OCI-LY7 (cell line): ENCODE measurements around the gene C4orf51. TPM values are rescaled to one million over a fixed set of nuclear protein-coding genes. Genes with fewer than 3 reads are reported as not detected.

Experiments used
- BruUV-seq: library from RNA; stranded (reverse); fragments of 400-500 nt; replicated peaks from 2 replicates; lab custom pipeline; 2021; lab: Mats Ljungman, UMichigan
- CTCF ChIA-PET: fragments of 300-600 bp; sonication (Branson Sonifier 250); formaldehyde crosslinking; loops from one replicate; lab custom pipeline; 2022; ENCODE audit warnings: antibody characterized with exemption; ENCODE audit not compliant: unreplicated experiment; lab: Charles Lee
- POLR2A ChIA-PET: fragments of 300-600 bp; sonication (Branson Sonifier 250); formaldehyde crosslinking; loops from one replicate; lab custom pipeline; 2022; ENCODE audit warnings: antibody characterized with exemption; lab: Charles Lee
- DNase-seq: peaks from one replicate; pipeline ENCODE4 v3.0.0-alpha.2; 2015; ENCODE audit warnings: low spot score
- H2AFZ ChIP-seq: fragments of 200-600 bp; sonication (generic), shearing (Covaris generic); 2 replicates; pipeline ENCODE4 v1.6.1; 2014; ENCODE audit warnings: mild to moderate bottlenecking, antibody characterized with exemption, low read length, moderate library complexity
- H3K27ac ChIP-seq: fragments of 200-600 bp; sonication (generic); 2 replicates; pipeline ENCODE4 v1.5.1; 2014; ENCODE audit warnings: mixed run types, low read depth, mild to moderate bottlenecking, moderate library complexity, low read length, inconsistent platforms; ENCODE audit not compliant: poor library complexity, severe bottlenecking
- H3K36me3 ChIP-seq: fragments of 200-600 bp; sonication (generic); 2 replicates; pipeline ENCODE4 v1.6.1; 2014; ENCODE audit warnings: mild to moderate bottlenecking, antibody characterized with exemption, low read length, moderate library complexity, mixed read lengths; ENCODE audit not compliant: insufficient read depth
- H3K4me1 ChIP-seq: fragments of 200-600 bp; sonication (generic); 2 replicates; pipeline ENCODE4 v1.5.1; 2014; ENCODE audit warnings: mild to moderate bottlenecking, low read length; ENCODE audit not compliant: insufficient read depth, poor library complexity, severe bottlenecking
- H3K4me2 ChIP-seq: fragments of 200-600 bp; sonication (generic); 2 replicates; pipeline ENCODE4 v1.6.1; 2014; ENCODE audit warnings: mild to moderate bottlenecking, low read length
- H3K4me3 ChIP-seq: fragments of 200-600 bp; sonication (generic); 2 replicates; pipeline ENCODE4 v1.5.1; 2014; ENCODE audit warnings: mild to moderate bottlenecking, low read depth, low read length; ENCODE audit not compliant: poor library complexity, severe bottlenecking
- H3K79me2 ChIP-seq: fragments of 200-600 bp; sonication (generic); 2 replicates; pipeline ENCODE4 v1.6.1; 2016; ENCODE audit warnings: low read depth, mild to moderate bottlenecking, low read length, moderate library complexity, mixed read lengths; ENCODE audit not compliant: insufficient read depth
- H3K9me2 ChIP-seq: fragments of 200-600 bp; sonication (generic); 2 replicates; pipeline ENCODE4 v1.6.1; 2016; ENCODE audit warnings: mild to moderate bottlenecking, low read length, mixed read lengths; ENCODE audit not compliant: insufficient read depth
- H3K9me3 ChIP-seq: fragments of 200-600 bp; sonication (generic); 2 replicates; pipeline ENCODE4 v1.6.1; 2014; ENCODE audit warnings: mild to moderate bottlenecking, mixed run types, low read length, mixed read lengths
- H4K20me1 ChIP-seq: fragments of 200-600 bp; sonication (generic); 2 replicates; pipeline ENCODE4 v1.6.1; 2014; ENCODE audit warnings: mild to moderate bottlenecking, antibody characterized with exemption, low read length, moderate library complexity, mixed read lengths; ENCODE audit not compliant: insufficient read depth
- CTCF ChIP-seq: fragments of 200-600 bp; sonication (generic); conservative IDR thresholded peaks from 2 replicates; pipeline ENCODE4 v1.5.1; 2014; ENCODE audit warnings: mild to moderate bottlenecking, antibody characterized with exemption, low read length, moderate library complexity, mixed read lengths
- EZH2phosphoT487 ChIP-seq: fragments of 200-600 bp; sonication (generic); IDR thresholded peaks from 2 replicates; pipeline ENCODE4 v1.6.1; 2018; ENCODE audit warnings: low read depth, borderline replicate concordance, mild to moderate bottlenecking, mixed run types, antibody characterized with exemption, low read length, moderate library complexity, mixed read lengths
- intact Hi-C: fragments of 100-400 bp; cut with micrococcal nuclease; formaldehyde crosslinking; loops from one replicate; pipeline ENCODE4 v1.10.0; 2022; ENCODE audit not compliant: unreplicated experiment
- total RNA-seq, 2 experiments: library from RNA; depleted of rRNA in 1 of 2; stranded (reverse); fragments of >200 nt in 1 of 2; shearing (Covaris generic) in 1 of 2; gene quantifications; 2 replicates each; pipeline ENCODE4 v1.2.3, GENCODE V29; 2014 to 2022

C4orf51 gene
- total RNA-seq, 2 experiments from 2014 or later: not detected

- Histone ChIP-seq H3K4me1 (no peaks in the 10 kb centered on the region), H3K36me3 (no peaks in the 10 kb centered on the region), H3K4me2 (no peak overlapping the region), H3K4me3 (no peak overlapping the region), H4K20me1 (no peaks in the 10 kb centered on the region), H2AFZ (no peak overlapping the region), H3K27ac (no peak overlapping the region), H3K9me2 (no peaks in the 10 kb centered on the region), H3K9me3 (no peaks in the 10 kb centered on the region), H3K79me2 (no peaks in the 10 kb centered on the region)
- ChIA-PET POLR2A (no interaction called here), CTCF (no interaction called here)
- TF ChIP-seq CTCF: no peak
- no peak for TF ChIP-seq EZH2phosphoT487
- BruUV-seq: no TSS peak
- intact Hi-C loops: no loop called here
- DNase-seq: no peak
Measured at GRCh38 chr4:145663194-145663593, 16.8 kb upstream of the C4orf51 start.

GRCh38 chr4:145665773-145666172 lies 14.2 kb upstream of the C4orf51 start:
- no peak overlapping the region for H3K4me2 ChIP-seq
- no peak overlapping the region for H3K27ac ChIP-seq
- TF ChIP-seq EZH2phosphoT487: no peak
- TF ChIP-seq CTCF: no peak
- no peak for DNase-seq
- H2AFZ ChIP-seq: no peak overlapping the region
- no TSS peak for BruUV-seq
- no peaks in the 10 kb centered on the region for H3K9me3 ChIP-seq
- H3K79me2 ChIP-seq: no peaks in the 10 kb centered on the region
- intact Hi-C loops: no loop called here
- no peaks in the 10 kb centered on the region for H3K36me3 ChIP-seq
- no peaks in the 10 kb centered on the region for H4K20me1 ChIP-seq
- H3K9me2 ChIP-seq: no peaks in the 10 kb centered on the region
- no peaks in the 10 kb centered on the region for H3K4me1 ChIP-seq
- ChIA-PET POLR2A (interaction anchor here (0.7 kb wide), 1 partner anchor 347 kb away, joined by 3 read pairs; no protein-coding TSS in a partner anchor), CTCF (no interaction called here)
- H3K4me3 ChIP-seq: no peak overlapping the region

GRCh38 chr4:145670422-145670821 lies 9.5 kb upstream of the C4orf51 start:
- Histone ChIP-seq H3K4me1 (no peaks in the 10 kb centered on the region), H3K4me3 (no peak overlapping the region), H3K79me2 (no peaks in the 10 kb centered on the region), H4K20me1 (no peaks in the 10 kb centered on the region), H3K36me3 (no peaks in the 10 kb centered on the region), H3K27ac (no peak overlapping the region), H3K9me3 (no peaks in the 10 kb centered on the region), H2AFZ (no peak overlapping the region), H3K9me2 (no peaks in the 10 kb centered on the region), H3K4me2 (no peak overlapping the region)
- intact Hi-C loops: no loop called here
- BruUV-seq: no TSS peak
- DNase-seq: no peak
- POLR2A ChIA-PET: no interaction called here
- CTCF ChIA-PET: no interaction called here
- TF ChIP-seq CTCF (no peak), EZH2phosphoT487 (no peak)
